ENCODE measurements around the gene GARIN5A.

GARIN5A gene

DNA sequence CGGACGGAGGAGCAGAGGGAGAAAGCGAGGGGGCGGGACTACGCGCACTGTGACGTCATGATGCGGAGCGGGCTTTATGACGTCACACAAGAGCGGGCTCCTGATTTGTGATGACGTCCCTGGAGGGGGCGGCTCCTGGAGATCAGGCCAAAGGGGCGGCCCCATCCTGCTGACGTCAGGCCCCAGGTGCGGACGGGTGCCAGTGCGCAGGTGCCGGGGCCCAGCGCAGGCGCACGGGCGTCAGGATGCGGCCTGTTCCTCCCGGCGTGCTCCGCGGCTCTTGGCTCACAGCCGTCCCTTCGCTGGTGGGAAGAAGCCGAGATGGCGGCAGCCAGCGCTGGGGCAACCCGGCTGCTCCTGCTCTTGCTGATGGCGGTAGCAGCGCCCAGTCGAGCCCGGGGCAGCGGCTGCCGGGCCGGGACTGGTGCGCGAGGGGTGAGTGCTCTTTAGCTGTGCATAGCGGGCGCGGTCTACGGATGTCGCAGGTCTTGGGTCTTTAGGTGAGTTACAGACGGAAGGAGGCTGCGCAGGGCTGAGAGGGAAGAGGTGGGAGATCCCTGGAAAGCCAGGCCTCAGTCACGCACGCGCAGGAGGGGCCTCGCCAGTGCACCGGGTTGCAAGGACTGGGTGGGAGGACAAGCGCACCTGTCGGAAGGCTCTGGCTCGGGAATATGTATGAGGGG lies at the start of gene GARIN5A, which contains the start of gene EMC10:
GARIN5A (minus strand) TSS at position 625 of the 683 bp plus-strand sequence; CDS start at position 165, 460 bp downstream.
EMC10 (plus strand) TSS at position 284 of the 683 bp plus-strand sequence; CDS start at position 322, 38 bp downstream.
- no peak for DNase-seq

DNA sequence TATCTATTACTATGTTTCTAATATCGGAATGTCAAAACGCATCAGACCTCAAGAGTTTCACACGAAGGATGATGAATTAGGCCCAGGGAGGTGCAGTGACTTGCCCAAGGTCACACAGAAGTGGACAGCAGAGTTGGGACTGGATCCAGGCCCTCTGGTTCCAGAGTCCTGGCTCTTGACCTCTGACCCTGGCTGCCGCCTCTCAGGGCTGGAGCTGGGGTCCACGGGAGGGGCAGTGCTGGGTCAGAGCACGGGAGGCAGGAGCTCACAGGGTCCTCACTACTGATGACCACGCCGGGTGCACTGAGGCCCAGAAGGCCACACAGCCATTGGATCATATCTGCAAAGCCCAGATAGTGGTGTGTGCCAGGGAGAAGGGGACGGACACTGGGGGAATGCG lies 46.2 kb upstream of the GARIN5A start:
- no peak for DNase-seq

DNA sequence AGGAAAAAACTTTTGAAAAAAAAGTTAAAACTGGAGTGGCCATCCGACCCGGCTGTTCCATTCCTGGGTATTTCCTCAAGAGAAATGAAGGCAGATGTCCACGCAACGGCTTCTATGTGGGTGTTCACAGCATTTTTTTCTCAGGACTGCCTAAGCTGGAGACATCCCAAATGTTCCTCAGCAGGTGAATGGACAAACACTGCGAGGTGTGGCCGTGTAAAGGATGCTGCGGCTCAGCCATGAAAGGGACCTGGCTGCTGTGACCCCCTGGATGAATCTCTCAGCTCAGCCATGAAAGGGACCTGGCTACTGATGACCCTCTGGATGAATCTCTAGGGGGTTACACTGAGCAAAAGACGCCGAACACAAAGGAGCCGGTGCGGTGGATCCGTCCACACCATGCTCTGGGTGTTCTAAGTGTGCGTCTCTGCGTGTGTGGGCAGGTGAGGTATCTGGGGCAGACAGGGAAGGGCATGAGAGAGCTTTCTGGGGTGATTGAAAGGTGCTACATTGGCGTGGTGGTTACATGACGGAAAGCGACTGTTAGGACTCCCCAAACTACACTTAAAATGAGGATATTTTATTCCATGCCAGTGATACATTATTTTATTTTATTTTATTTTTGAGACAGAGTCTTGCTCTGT lies 44.3 kb upstream of the GARIN5A start:
- no peak for DNase-seq

DNA sequence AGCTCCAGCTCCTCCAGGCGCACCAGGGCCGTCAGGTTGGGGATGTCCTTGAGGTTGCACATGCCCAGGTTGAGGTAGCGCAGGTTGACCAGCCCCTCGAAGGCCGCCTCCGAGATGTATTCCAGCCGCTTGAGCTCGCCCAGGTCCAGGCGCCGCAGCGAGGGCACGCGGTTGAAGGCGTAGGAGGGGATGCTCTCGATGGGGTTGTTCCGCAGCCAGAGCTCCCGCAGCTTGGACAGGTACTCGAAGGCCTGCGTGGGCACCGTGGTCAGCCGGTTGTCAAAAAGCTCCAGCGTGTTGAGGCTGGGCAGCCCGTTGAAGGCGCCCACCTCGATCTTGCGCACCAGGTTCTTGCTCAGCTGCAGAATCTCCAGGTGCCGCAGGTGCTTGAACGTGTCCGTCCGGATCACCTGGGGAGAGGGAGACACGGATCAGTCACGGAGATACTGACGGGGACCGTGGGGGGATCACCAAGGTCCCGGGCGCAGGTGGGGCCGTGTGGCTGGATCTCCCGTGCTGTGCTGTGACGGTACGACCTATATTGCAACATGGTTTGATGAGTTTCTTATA lies 42.4 kb upstream of the GARIN5A start:
- no peak for DNase-seq

DNA sequence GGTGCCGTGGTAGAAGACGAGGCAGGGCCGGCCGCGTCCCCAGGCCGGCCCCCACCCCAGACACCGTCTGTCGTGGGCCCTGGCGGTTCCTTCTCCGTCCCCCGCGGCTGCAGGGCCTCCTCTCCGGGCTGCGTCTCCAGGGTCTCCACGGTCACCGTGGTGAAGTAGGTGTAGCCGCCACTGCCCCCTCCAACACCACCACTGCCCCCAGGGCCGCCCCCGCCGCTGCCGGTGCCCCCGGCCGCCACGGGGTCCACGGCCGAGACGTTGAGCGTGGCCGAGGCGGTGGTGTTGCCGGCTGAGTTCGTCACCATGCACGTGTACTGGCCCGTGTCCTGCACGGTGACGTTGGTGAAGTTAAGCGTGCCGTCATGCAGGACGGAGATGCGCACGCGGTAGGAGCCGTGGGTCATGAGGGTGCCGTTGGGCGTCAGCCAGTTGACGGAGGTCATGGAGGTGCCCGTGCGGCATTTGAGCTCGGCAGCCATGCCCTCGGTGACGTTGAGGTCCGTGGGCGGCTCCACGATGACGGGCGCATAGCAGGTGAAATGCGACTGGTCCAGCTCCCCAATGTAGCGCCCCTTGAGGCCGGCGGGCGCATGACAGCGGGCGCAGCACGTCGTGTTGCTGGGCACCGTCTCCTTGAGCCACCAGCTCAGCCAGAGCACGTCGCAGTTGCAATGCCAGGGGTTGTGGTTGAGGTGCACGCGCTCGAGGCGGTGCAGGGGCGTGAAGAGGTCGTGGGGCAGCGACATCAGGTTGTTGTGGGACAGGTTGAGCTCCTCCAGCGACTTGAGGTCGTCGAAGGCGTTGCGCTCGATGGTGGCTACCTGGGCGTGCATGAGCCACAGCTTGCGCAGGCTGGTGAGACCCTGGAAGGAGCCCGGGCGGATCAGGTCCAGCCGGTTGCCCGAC lies 41.7 kb upstream of the GARIN5A start:
- DNase-seq: no peak

DNA sequence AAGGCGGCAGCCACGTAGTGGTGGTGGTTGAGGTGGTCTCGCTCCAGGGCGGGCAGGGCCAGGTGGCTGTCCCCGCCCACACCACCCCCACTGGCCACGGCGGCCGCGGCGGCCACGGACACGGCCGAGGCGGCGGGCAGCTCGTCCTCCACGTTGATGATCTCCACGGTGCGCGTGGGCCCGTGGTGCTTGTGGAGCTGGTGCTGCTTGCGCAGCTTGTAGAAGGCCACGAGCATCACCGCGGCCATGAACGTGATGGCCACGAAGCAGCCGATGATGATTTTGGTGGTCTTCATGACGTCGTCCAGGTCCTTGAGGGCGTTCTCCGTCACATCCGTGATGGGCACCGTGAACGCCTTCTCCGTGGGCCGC lies 41.0 kb upstream of the GARIN5A start:
- DNase-seq: no peak

DNA sequence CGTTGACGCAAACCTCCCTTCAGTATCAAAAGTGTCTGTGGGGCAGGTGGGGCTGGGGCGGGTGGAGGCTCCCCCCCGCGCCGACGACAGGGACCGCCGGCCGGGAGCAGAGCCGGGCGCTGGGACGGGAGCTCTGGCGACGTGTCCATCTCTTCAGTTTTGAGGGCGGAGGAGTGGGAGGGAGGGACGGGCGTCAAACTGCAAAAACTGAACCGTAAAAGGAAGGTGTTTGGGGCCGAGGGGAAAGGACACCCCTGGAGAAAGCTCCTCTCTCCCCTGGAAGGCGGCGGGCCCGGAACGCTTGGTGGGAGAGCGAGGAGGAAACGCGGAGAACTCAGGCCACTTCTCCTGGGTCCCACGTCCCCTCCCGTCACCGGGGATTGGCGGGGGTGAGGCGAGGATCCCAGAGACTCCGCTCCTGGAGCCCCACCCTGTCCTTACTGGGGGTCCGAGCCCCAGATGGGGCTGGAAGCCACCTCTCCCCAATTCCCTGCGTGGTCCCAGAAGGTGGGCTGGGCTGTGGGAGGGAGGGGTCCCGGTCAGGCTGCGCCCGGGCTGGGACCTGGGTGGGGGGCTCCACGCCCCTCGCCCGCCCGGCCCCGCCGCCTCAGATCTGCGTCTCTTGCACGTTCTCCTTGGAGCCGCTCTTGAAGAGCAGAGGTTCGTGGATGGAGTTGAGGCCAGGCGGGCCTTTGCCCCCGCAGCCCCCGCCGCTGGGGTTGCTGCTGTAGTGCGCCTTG lies 40.5 kb upstream of the GARIN5A start:
- DNase-seq: no peak

DNA sequence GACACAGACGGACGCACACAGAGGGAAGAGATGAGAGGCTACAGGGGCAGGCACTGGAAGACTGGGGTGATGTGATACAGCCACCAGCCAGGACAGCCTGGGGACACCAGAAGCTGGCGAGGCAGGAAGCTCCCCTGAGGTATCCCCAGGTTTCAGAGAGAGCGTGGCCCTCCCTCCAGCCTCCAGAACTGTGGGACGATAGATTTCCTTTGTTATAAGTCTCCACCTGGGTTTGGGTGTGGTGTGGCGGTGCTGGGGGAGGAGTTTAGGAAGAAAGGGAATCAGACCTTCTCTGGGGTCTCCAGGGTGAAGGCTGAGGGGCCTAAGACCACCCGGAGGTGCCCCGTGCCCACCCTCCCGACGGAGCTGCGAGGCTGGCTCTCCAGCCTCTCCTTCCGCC lies 39.8 kb upstream of the GARIN5A start:
- DNase-seq: no peak

DNA sequence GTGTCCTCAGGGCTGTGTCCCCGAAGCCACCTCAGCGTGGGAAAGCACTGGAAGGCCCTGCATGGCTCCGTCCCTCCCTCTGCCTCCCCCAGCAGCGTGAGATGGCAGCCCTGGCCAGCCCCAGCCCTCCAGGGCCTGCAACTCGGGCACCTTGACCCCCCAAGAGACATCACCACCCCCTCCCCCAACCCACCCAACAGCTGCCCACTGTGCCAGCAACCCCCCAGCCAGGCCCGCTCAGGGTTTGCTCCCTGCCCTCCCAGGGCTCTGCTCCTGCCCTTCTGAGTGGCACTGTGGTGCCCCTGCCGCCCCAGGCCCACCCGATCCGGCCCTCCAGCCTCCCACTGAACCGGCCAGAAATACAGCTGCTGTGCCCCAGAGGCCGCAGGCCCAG lies 38.5 kb upstream of the GARIN5A start:
- no peak for DNase-seq

DNA sequence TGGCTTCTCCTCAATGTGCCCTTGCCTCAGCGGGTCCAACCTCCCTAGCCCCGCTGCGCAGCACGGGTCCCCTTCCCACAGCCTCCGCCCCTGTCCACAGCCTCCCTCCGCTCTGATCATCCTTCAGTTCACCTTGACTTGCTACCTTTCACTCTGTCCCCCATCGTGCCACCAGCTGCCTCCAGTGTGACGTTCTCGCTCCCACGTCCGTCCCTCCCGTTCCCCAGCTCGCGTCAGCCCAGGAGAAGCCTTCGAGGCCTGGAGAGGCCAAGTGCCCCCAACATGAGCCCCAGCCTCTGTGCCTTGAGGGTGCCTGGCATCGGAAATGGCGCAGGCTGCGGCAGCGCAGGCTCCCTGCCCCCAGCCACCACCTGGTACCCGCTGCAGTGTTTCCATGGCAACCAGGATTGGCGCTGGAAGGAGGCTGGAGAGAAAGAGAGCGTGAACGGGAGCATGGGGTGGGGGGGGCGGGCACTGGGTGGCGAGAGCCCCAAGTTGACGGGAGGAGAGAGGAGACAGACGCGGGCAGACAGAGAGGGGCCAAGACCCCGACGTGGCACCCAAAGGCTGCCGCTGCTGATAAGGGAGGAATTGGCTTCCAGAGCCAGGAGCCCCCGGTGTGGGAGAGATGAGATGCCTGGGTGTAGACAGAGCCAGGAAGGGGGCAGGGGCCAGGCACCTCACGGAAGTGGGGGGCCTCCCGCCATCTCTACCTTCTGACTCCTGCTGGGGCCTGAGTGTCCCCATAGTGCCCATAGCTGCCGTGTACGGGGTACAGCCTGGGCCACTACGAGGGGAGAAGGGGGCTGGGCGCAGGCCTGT lies 37.9 kb upstream of the GARIN5A start:
- no peak for DNase-seq

DNA sequence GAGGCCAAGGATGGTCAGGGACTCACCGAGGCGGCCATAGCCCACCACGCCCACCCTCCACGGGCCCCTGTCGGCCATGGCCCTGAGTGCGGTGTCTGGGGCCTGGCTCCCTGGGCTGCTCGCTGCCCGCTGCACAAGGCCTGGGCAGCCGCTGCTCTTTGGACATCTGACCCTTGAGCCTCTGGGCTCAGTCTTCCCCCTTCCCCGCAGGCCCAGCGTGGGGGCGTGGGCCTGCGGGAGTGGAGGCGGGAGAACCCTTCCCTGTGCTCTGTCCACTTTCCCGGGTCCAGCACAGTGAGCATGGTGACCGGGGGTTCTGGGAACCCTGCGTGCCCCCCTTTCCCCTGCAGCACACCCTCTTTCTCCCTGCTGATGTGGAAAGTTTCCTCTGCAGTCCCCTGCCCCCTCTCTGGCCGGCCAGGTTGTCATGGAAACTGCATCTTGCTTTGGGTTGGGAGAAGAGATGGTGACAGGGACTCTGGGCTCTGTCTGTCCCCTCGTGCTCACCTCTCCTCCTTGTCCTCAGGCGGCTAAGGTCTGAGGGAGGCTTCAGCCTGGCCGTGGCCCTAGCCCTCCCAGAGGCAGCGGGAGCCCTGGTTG lies 37.2 kb upstream of the GARIN5A start, which contains the start of gene ASPDH:
ASPDH (minus strand) TSS at position 168 of the 600 bp plus-strand sequence; CDS start at position 78, 90 bp downstream.
- DNase-seq: no peak

DNA sequence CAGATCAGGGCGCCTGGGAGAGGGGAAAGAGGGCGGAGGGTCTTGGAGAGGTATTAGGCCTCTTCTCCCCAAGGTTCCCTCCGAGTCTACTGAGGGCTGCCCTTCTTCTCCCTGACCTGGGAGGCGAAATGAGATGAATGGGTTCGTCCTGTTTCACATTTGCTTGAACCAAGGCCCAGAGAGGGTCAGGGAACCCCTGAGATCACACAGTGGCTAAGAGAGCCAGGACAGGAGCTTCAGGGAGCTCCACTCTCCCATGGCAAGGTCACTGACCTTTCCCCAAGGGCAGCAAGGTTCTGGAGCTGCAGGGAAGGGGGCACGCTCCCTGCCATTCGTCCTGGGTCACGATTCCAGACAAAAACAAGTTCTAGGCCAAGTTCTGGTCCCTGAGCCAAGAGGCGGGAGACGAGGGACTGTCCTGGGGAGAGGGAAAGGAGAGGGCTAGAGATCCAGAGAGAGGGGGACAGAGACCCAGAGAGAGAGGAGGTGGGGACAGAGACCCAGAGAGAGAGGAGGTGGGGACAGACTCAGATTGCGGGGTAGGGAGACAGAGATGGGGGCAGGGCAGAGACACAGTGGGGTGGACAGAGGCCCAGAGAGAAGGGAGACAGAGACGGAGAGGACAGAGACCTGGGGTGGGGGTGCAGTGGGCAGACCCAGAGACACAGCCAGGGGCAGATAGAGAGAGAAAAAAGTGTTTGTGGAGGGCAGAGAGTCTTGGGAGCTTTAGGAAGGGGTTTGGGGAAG lies 36.5 kb upstream of the GARIN5A start:
- DNase-seq: no peak

DNA sequence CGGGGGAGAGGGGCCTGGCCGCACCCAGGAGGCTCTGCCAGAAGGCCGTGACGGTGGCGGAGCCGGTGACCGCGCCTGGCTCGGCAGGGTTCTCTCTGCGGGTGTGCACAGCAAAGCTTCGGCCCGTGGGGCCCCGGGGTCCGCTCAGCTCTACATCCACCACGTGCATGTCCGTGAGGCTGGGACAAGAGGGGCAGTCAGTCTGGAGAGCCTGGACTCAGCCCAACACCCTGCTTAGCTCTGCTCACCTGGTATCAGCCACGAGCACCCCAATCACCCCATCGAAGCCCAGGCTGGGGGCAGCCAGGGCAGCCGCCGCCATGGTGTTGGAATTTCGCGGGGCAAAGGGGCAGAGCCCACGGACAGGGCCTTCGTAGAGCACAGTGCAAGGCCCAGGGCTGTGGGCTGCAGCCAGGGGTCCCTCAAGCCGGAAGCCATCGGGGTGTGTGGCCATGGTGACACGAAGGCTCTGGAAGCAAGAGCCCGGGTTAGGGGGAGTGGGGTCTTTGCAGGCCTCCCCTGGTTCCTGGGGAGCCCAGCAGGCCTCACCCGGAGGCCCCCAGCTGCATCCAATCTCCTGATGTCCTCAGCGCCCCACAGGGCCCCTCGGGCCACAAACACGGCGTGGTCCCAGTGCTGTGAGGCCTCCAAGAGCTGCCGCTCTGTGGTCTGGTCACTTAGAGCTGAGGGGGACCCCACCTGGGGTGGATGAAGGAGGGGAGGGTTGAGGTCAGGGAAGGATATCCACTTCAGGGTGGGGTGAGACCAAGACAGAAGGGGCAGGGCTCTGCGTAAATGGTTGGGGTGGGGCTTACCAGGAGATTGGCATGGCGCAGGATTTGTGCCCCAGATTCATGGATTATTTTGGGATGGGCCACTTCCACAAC lies 35.7 kb upstream of the GARIN5A start:
- no peak for DNase-seq

DNA sequence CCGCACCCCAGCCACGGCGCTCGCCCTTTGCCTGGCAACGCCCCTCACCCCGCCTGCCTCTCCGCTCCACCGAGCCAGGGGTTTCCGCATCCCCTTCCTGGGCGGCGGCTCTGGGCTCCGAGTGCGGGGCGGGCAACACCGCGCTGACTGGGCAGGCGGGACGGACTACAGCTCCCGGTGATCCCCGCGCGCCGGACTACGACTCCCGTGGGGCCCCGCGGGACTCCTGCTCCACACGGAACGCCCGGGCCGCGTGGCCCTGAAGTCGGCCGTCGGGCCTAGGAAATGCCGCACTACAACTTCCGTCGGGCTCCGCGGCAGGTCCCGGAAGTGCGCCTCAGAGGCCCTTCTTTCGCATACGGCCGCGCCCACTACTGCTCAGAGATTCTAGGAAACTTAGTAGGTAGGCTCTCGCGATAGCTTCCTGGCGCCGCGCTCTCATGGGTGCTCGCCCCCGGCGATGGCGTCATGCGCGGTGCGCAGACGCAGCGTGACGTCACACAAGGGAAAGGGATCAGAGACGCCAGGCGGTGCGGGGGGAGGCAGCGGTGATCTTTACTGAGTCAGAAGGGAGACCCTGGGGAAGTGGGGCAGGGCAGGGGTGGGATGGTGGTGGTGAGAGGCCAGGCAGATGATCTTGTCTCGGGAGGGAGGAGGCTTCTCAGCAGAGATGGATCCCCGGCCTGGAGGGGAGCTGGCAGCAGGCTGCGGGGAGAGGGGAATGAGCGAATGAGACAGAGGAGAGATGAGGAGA lies 34.6 kb upstream of the GARIN5A start, which contains the start of gene JOSD2:
JOSD2 (minus strand) TSS at position 123 of the 754 bp plus-strand sequence. CDS start 760 bp downstream, outside the sequence.
- DNase-seq: peak; percentile 98

DNA sequence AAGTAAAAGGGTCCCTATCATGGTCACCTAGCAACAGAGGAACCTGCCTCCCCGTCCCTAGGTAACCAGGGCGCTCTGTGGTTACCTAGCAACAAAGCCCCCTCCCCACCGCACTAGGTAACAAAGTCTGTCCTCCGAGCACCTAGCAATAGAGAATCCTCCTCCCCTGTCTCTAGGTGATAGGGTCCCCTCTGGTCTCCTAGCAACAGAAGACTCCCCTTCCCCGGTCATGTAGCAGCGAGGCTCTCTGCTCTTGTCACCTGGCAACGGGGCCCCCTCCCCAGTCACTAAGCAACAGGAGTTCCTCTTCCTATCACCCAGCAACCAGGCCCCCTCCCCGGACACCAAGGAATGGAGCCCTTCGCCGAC lies 34.0 kb upstream of the GARIN5A start:
- DNase-seq: no peak

DNA sequence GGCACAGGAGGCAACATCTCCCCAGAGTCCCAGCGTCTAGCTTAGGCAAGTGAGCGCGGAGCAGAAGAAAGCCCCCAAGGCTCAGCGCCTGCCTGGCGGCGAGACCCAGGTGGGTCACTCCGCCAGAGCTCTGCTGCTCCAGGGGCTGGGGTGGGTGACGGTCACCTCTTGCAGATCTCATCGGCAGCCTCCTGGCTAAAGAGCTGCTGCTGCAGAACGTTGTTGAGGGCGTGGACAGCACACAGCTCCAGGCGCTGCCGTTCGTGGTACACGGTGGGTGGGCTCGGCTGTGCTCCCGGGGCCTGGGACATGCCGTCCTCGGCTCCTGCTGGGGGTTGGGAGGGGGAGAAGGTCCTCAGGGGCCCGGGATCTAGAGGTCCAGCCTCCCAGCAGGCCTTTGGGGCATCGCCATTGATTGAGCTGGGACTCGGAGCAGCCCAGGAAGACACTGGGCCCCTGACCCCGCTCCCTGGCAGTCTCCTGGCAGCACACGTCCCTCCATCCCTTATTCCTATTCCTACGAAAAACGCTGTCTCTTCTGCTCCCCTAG lies 33.5 kb upstream of the GARIN5A start:
- DNase-seq: no peak

DNA sequence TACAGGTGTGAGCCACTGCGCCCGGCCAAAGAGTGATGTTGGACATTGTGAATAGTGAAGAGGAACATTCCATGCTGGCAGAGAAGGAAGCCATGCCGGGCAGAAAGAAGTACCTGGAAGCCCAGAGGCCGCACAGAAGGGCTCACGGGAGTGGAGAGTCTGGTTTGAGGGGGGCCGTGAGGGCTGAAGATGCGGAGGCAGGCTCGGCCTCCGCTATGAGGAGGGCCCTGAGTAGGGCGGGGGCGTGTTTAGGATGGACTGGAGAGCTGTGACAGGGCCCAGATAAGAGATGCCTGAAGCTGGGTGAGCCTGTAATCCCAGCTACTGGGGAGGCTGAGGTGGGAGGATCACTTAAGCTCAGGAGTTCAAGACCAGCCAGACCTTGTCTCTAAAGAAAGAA lies 32.7 kb upstream of the GARIN5A start:
- DNase-seq: no peak

DNA sequence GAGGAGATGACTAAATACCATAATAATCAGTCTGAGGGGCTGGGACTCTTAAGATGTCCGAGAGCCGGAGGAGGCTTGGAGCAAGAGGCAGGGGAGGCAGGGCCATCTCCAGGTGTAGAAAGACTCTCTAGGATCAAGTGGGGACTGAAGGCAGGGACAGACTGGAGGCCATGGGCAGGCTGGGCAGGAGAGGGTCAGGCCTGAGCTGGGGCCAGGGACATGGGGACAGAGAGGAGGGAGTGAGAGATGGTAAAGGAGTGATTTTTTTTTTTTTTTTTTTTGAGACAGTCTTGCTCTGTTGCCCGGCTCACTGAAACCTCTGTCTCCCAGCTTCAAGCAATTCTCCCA lies 32.2 kb upstream of the GARIN5A start:
- DNase-seq: no peak

Measured in NK-92 treated with Interleukin-12 subunit alpha and Interleukin-12 subunit beta, amount 100 ng/mL, for 24 hours (cell line).